K562 (cell line): ENCODE results near the gene MED31. TPM values are rescaled to one million over a fixed set of nuclear protein-coding genes. Genes with fewer than 3 reads are reported as not detected.

Experiments used
- BMI1 ChIP-seq: fragments of 150-350 bp; IDR thresholded peaks from 2 replicates; pipeline ENCODE4 v1.6.1; 2014; ENCODE audit warnings: low read length
- MECOM ChIP-seq: fragments of 250-450 bp; sonication (Bioruptor Pico); IDR thresholded peaks from 2 replicates; pipeline ENCODE4 v1.8.0; 2022; ENCODE audit warnings: inconsistent platforms
- PURB ChIP-seq: sonication (generic); formaldehyde crosslinking; IDR thresholded peaks from 2 replicates; pipeline ENCODE4 v1.9.0; 2021; ENCODE audit warnings: low read depth, mild to moderate bottlenecking, missing genetic modification reagents
- SUPT5H ChIP-seq: fragments of 450-650 bp; IDR thresholded peaks from 2 replicates; pipeline ENCODE4 v1.6.1; 2016
- ZBTB7A ChIP-seq: IDR thresholded peaks from 2 replicates; pipeline ENCODE4 v1.6.1; 2011; ENCODE audit warnings: low read depth, mild to moderate bottlenecking, low read length, moderate library complexity, borderline replicate concordance; ENCODE audit not compliant: control insufficient read depth
- ZNF408 ChIP-seq: fragments of 250-450 bp; sonication (Bioruptor Pico); IDR thresholded peaks from 2 replicates; pipeline ENCODE4 v1.4.0; 2020; ENCODE audit warnings: low read depth, mild to moderate bottlenecking, moderate library complexity
- polyA plus RNA-seq, 8 experiments: library from polyadenylated mRNA; depleted of rRNA in 4 of 8; stranded (reverse) in 5 of 8; unstranded in 3 of 8; fragments of >200 nt; fragmentation: Nextera tagmentation in 2 of 8; fragmentation: Illumina TruSeq in 1 of 8; extraction: Ambion mirVana in 2 of 8; extraction: Trizol in 1 of 8; gene quantifications; 2 replicates each; pipeline versions ENCODE4 v1.2.1 to v1.2.3, GENCODE V29; 2011 to 2014; ENCODE audit warnings: inconsistent platforms in 1 of 8, missing spikeins in 1 of 8
- total RNA-seq, 7 experiments: library from RNA; depleted of rRNA in 6 of 7; stranded (reverse); fragments of >200 nt in 6 of 7; fragmentation: Illumina TruSeq in 2 of 7; extraction: Trizol in 2 of 7; gene quantifications; 2 replicates each; pipeline versions ENCODE4 v1.2.1 to v1.2.3, GENCODE V29; 2011 to 2021; ENCODE audit warnings: low replicate concordance in 1 of 7
- TF ChIP-seq, protein P1 (sequence below): fragments of 250-450 bp; sonication (Bioruptor Pico); IDR thresholded peaks from 2 replicates; pipeline ENCODE4 v1.8.0; 2022; ENCODE audit warnings: moderate library complexity, mild to moderate bottlenecking, inconsistent platforms
- TF ChIP-seq, protein P2 (sequence below): fragments of 450-650 bp; IDR thresholded peaks from 2 replicates; pipeline ENCODE4 v1.6.1; 2016; ENCODE audit warnings: low read depth
- TF ChIP-seq, protein P3 (sequence below), 2 experiments: fragments of 450-650 bp; conservative IDR thresholded peaks; 2 replicates each; pipeline ENCODE4 v1.6.1; 2017; ENCODE audit warnings: mild to moderate bottlenecking in 2 of 2, moderate library complexity in 2 of 2
- TF ChIP-seq, protein P4 (sequence below): fragments of 450-650 bp; IDR thresholded peaks from 2 replicates; pipeline ENCODE4 v1.6.1; 2014; ENCODE audit warnings: low read depth, mild to moderate bottlenecking, moderate library complexity, borderline replicate concordance
- TF ChIP-seq, protein P5 (sequence below): fragments of 450-650 bp; IDR thresholded peaks from 2 replicates; pipeline ENCODE4 v1.6.1; 2016; ENCODE audit warnings: antibody characterized with exemption

Gene MED31
- total and polyA plus RNA-seq, 9 of the 15 experiments (the other 6 are each of a cell fraction or from before 2014, with no cell fraction given), result 6.4 to 39.9 (median 14.6) TPM

DNA sequence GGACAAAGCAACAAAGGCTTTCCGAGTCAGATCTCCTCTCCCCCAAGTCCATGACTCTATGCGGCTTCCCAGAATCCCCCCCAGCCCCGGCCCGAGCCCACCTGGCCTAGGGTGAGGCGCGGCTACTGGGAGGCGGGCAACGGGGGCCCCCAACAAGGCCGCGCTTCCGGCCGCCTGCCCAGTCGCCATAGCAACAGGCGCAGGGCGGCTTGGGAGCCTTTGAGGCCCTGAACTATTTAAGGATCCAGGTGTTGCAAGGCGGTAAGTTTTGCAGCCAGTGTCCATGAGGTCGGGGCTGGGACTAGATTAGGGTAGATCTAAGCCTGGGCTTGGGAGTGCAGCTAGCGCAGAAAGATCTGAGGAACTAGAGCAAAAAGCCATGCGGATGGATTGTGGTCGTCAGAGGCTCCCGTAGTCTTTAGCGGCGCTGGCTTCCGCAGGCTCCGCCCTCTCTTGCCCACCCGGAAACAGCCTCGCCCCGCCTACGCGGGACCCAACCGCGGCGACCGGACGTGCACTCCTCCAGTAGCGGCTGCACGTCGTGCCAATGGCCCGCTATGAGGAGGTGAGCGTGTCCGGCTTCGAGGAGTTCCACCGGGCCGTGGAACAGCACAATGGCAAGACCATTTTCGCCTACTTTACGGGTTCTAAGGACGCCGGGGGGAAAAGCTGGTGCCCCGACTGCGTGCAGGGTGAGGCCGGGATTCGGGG is 10.7 kb downstream of the MED31 start, which contains the start of the genes KIAA0753 and TXNDC17 (continued):
- TF ChIP-seq SUPT5H (peak; percentile 85), BMI1 (peak; percentile 77), ZBTB7A (0 out of 2 replicates have a peak, but pooled peaks have one; percentile 30), ZNF408 (CRISPR knock-in tag) (no peak), MECOM (CRISPR knock-in tag) (no peak), PURB (CRISPR knock-in tag) (no peak)
- TF ChIP-seq, protein P1, sequence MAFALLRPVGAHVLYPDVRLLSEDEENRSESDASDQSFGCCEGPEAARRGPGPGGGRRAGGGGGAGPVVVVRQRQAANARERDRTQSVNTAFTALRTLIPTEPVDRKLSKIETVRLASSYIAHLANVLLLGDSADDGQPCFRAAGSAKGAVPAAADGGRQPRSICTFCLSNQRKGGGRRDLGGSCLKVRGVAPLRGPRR (CRISPR knock-in tag), result no peak
- TF ChIP-seq, protein P2, sequence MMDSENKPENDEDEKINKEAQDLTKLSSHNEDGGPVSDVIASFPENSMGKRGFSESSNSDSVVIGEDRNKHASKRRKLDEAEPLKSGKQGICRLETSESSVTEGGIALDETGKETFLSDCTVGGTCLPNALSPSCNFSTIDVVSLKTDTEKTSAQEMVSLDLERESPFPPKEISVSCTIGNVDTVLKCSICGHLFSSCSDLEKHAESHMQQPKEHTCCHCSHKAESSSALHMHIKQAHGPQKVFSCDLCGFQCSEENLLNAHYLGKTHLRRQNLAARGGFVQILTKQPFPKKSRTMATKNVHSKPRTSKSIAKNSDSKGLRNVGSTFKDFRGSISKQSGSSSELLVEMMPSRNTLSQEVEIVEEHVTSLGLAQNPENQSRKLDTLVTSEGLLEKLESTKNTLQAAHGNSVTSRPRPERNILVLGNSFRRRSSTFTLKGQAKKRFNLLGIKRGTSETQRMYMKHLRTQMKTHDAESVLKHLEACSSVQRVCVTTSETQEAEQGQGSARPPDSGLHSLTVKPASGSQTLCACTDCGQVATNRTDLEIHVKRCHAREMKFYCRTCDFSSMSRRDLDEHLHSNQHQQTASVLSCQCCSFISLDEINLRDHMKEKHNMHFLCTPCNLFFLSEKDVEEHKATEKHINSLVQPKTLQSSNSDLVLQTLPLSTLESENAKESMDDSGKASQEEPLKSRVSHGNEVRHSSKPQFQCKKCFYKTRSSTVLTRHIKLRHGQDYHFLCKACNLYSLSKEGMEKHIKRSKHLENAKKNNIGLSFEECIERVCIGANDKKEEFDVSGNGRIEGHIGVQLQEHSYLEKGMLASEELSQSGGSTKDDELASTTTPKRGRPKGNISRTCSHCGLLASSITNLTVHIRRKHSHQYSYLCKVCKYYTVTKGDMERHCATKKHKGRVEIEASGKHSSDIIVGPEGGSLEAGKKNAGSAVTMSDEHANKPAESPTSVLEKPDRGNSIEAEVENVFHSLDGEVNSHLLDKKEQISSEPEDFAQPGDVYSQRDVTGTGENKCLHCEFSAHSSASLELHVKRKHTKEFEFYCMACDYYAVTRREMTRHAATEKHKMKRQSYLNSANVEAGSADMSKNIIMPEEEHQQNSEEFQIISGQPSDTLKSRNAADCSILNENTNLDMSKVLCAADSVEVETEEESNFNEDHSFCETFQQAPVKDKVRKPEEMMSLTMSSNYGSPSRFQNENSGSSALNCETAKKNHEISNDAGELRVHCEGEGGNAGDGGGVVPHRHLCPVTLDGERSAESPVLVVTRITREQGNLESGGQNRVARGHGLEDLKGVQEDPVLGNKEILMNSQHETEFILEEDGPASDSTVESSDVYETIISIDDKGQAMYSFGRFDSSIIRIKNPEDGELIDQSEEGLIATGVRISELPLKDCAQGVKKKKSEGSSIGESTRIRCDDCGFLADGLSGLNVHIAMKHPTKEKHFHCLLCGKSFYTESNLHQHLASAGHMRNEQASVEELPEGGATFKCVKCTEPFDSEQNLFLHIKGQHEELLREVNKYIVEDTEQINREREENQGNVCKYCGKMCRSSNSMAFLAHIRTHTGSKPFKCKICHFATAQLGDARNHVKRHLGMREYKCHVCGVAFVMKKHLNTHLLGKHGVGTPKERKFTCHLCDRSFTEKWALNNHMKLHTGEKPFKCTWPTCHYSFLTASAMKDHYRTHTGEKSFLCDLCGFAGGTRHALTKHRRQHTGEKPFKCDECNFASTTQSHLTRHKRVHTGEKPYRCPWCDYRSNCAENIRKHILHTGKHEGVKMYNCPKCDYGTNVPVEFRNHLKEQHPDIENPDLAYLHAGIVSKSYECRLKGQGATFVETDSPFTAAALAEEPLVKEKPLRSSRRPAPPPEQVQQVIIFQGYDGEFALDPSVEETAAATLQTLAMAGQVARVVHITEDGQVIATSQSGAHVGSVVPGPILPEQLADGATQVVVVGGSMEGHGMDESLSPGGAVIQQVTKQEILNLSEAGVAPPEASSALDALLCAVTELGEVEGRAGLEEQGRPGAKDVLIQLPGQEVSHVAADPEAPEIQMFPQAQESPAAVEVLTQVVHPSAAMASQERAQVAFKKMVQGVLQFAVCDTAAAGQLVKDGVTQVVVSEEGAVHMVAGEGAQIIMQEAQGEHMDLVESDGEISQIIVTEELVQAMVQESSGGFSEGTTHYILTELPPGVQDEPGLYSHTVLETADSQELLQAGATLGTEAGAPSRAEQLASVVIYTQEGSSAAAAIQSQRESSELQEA, result peak; percentile 96
- TF ChIP-seq, protein P3, sequence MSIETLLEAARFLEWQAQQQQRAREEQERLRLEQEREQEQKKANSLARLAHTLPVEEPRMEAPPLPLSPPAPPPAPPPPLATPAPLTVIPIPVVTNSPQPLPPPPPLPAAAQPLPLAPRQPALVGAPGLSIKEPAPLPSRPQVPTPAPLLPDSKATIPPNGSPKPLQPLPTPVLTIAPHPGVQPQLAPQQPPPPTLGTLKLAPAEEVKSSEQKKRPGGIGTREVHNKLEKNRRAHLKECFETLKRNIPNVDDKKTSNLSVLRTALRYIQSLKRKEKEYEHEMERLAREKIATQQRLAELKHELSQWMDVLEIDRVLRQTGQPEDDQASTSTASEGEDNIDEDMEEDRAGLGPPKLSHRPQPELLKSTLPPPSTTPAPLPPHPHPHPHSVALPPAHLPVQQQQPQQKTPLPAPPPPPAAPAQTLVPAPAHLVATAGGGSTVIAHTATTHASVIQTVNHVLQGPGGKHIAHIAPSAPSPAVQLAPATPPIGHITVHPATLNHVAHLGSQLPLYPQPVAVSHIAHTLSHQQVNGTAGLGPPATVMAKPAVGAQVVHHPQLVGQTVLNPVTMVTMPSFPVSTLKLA (conservative IDR thresholded peaks at IDR 0.05), result peak; percentile 67 to 78
- TF ChIP-seq, protein P4, sequence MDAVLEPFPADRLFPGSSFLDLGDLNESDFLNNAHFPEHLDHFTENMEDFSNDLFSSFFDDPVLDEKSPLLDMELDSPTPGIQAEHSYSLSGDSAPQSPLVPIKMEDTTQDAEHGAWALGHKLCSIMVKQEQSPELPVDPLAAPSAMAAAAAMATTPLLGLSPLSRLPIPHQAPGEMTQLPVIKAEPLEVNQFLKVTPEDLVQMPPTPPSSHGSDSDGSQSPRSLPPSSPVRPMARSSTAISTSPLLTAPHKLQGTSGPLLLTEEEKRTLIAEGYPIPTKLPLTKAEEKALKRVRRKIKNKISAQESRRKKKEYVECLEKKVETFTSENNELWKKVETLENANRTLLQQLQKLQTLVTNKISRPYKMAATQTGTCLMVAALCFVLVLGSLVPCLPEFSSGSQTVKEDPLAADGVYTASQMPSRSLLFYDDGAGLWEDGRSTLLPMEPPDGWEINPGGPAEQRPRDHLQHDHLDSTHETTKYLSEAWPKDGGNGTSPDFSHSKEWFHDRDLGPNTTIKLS, result no peak
- TF ChIP-seq, protein P5, sequence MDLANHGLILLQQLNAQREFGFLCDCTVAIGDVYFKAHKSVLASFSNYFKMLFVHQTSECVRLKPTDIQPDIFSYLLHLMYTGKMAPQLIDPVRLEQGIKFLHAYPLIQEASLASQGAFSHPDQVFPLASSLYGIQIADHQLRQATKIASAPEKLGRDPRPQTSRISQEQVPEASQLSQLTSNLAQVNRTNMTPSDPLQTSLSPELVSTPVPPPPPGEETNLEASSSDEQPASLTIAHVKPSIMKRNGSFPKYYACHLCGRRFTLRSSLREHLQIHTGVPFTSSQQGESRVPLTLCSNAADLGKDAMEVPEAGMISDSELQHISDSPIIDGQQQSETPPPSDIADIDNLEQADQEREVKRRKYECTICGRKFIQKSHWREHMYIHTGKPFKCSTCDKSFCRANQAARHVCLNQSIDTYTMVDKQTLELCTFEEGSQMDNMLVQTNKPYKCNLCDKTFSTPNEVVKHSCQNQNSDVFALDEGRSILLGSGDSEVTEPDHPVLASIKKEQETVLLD, result no peak
